Panc1 (cell line): ENCODE measurements around the gene KRT72. TPM values are rescaled to one million over a fixed set of nuclear protein-coding genes. Genes with fewer than 3 reads are reported as not detected.

Source experiments
- ATAC-seq: fragments of 200-7000 bp; cut with Tn5 transposase; 2 replicates; pipeline ENCODE4 v1.9.1; 2020; ENCODE audit warnings: mild to moderate bottlenecking, moderate library complexity
- BruUV-seq: library from RNA; stranded (reverse); fragments of 400-500 nt; replicated peaks from 2 replicates; lab custom pipeline; 2021; lab: Mats Ljungman, UMichigan
- CTCF ChIA-PET: fragments of 300-600 bp; sonication (Branson Sonifier 250); formaldehyde crosslinking; loops from one replicate; lab custom pipeline; 2022; ENCODE audit warnings: antibody characterized with exemption; lab: Charles Lee
- POLR2A ChIA-PET: fragments of 300-600 bp; sonication (Branson Sonifier 250); formaldehyde crosslinking; loops from one replicate; lab custom pipeline; 2022; ENCODE audit warnings: antibody characterized with exemption; lab: Charles Lee
- DNase-seq: peaks from one replicate; pipeline ENCODE4 v3.0.0-alpha.2; 2010; ENCODE audit warnings: low read depth, low spot score
- H3K27ac ChIP-seq: 2 replicates; pipeline ENCODE4 v1.5.1; 2011; ENCODE audit warnings: mild to moderate bottlenecking, low read length, inconsistent platforms
- H3K27me3 ChIP-seq: fragments of 200-500 bp; sonication (Bioruptor generic); 2 replicates; pipeline ENCODE4 v1.6.0; 2014; ENCODE audit warnings: low read length, inconsistent platforms; ENCODE audit not compliant: control insufficient read depth, insufficient read depth
- H3K36me3 ChIP-seq: fragments of 200-500 bp; sonication (Bioruptor generic); 2 replicates; pipeline ENCODE4 v1.5.1; 2014; ENCODE audit warnings: inconsistent platforms, mild to moderate bottlenecking, low read length, moderate library complexity; ENCODE audit not compliant: control insufficient read depth, insufficient read depth
- H3K4me1 ChIP-seq: 2 replicates; pipeline ENCODE4 v1.5.1; 2011; ENCODE audit warnings: inconsistent platforms, mild to moderate bottlenecking, low read length, moderate library complexity; ENCODE audit not compliant: control insufficient read depth, insufficient read depth
- H3K4me3 ChIP-seq, 2 experiments: 2 replicates each; pipeline ENCODE4 v1.5.1; 2011 to 2012; ENCODE audit warnings: low read depth in 2 of 2, low read length in 2 of 2, mild to moderate bottlenecking in 2 of 2, inconsistent platforms in 1 of 2, moderate library complexity in 1 of 2
- H3K9me3 ChIP-seq: fragments of 200-500 bp; sonication (Bioruptor generic); 2 replicates; pipeline ENCODE4 v1.5.1; 2014; ENCODE audit warnings: low read depth, mild to moderate bottlenecking, inconsistent platforms, low read length, moderate library complexity; ENCODE audit not compliant: control insufficient read depth, insufficient read depth
- POLR2AphosphoS5 ChIP-seq: IDR thresholded peaks from 2 replicates; pipeline ENCODE4 v1.6.1; 2012; ENCODE audit warnings: mild to moderate bottlenecking, low read depth, low read length, moderate library complexity
- SIN3A ChIP-seq: IDR thresholded peaks from 2 replicates; pipeline ENCODE4 v1.6.1; 2012; ENCODE audit warnings: low read depth, mild to moderate bottlenecking, low read length, moderate library complexity, borderline replicate concordance; ENCODE audit not compliant: insufficient read depth
- TCF7L2 ChIP-seq: IDR thresholded peaks from 2 replicates; pipeline ENCODE4 v1.6.1; 2011; ENCODE audit warnings: mild to moderate bottlenecking, low read depth, low read length, inconsistent platforms
- in situ Hi-C: cut with HindIII; loops from 2 replicates; pipeline ENCODE4 v1.10.0; 2016; ENCODE audit warnings: low sequenced_read_pairs, low pct_unique_long_range_greater_than_20kb
- intact Hi-C: fragments of 100-400 bp; cut with micrococcal nuclease; formaldehyde crosslinking; loops from one replicate; pipeline ENCODE4 v1.10.0; 2022; ENCODE audit not compliant: unreplicated experiment
- total RNA-seq: library from RNA; stranded (reverse); gene quantifications from one replicate; pipeline ENCODE4 v1.2.1, GENCODE V29; 2021; ENCODE audit not compliant: unreplicated experiment
- TF ChIP-seq, protein P1 (sequence below), 2 experiments: IDR thresholded peaks; 2 replicates each; pipeline ENCODE4 v1.6.1; 2011 to 2012; ENCODE audit warnings: low read depth in 2 of 2, control low read depth in 1 of 2, low read length in 1 of 2, mild to moderate bottlenecking in 1 of 2, moderate library complexity in 1 of 2; ENCODE audit not compliant: insufficient read depth in 1 of 2
- TF ChIP-seq, protein P2 (sequence below): fragments of 450-650 bp; IDR thresholded peaks from 2 replicates; pipeline ENCODE4 v1.5.1; 2017; ENCODE audit warnings: mild to moderate bottlenecking

KRT72 gene
- total RNA-seq, 1 experiment from 2014 or later: not detected

DNA sequence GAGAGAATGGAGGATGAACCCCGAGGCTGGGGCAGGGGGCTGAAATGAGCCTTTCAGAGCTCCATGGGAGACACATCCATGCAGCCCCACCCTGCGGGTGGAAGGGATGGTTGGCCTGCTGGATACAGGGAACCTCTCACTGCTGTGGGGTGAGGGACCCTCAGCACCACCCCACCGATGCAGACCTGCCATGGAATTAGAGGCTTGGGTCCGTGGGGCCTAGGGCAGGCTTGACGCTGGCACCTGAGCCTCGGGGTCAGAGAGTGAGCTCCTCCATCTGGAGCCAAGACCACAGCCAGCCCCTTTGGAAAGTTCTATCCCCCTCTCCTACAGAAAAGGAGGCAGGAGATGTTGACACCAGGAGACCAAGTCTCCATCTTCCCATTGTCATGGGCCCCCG lies 20.2 kb downstream of the KRT72 start:
- in situ Hi-C loops (no loop called here), intact Hi-C loops (loop anchor here (10.0 kb wide), 1 partner anchor 436 kb away; no protein-coding TSS in a partner anchor)
- H3K27ac ChIP-seq: no peak overlapping the region
- POLR2A ChIA-PET: no interaction called here
- no peaks in the 10 kb centered on the region for H3K9me3 ChIP-seq
- no TSS peak for BruUV-seq
- no peak for ATAC-seq
- CTCF ChIA-PET: no interaction called here
- H3K36me3 ChIP-seq: no peaks in the 10 kb centered on the region
- H3K4me1 ChIP-seq: no peaks in the 10 kb centered on the region
- H3K27me3 ChIP-seq: peaks cover 6% of the 10 kb centered on the region
- DNase-seq: no peak
- TF ChIP-seq, protein P1, sequence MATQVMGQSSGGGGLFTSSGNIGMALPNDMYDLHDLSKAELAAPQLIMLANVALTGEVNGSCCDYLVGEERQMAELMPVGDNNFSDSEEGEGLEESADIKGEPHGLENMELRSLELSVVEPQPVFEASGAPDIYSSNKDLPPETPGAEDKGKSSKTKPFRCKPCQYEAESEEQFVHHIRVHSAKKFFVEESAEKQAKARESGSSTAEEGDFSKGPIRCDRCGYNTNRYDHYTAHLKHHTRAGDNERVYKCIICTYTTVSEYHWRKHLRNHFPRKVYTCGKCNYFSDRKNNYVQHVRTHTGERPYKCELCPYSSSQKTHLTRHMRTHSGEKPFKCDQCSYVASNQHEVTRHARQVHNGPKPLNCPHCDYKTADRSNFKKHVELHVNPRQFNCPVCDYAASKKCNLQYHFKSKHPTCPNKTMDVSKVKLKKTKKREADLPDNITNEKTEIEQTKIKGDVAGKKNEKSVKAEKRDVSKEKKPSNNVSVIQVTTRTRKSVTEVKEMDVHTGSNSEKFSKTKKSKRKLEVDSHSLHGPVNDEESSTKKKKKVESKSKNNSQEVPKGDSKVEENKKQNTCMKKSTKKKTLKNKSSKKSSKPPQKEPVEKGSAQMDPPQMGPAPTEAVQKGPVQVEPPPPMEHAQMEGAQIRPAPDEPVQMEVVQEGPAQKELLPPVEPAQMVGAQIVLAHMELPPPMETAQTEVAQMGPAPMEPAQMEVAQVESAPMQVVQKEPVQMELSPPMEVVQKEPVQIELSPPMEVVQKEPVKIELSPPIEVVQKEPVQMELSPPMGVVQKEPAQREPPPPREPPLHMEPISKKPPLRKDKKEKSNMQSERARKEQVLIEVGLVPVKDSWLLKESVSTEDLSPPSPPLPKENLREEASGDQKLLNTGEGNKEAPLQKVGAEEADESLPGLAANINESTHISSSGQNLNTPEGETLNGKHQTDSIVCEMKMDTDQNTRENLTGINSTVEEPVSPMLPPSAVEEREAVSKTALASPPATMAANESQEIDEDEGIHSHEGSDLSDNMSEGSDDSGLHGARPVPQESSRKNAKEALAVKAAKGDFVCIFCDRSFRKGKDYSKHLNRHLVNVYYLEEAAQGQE (IDR thresholded peaks at IDR 0.05; ENCODE audit: insufficient read depth in 1 of 2, low read depth in 2 of 2, low read length in 1 of 2): no peak
- TF ChIP-seq POLR2AphosphoS5: no peak
- TF ChIP-seq TCF7L2: no peak
- TF ChIP-seq, protein P2, sequence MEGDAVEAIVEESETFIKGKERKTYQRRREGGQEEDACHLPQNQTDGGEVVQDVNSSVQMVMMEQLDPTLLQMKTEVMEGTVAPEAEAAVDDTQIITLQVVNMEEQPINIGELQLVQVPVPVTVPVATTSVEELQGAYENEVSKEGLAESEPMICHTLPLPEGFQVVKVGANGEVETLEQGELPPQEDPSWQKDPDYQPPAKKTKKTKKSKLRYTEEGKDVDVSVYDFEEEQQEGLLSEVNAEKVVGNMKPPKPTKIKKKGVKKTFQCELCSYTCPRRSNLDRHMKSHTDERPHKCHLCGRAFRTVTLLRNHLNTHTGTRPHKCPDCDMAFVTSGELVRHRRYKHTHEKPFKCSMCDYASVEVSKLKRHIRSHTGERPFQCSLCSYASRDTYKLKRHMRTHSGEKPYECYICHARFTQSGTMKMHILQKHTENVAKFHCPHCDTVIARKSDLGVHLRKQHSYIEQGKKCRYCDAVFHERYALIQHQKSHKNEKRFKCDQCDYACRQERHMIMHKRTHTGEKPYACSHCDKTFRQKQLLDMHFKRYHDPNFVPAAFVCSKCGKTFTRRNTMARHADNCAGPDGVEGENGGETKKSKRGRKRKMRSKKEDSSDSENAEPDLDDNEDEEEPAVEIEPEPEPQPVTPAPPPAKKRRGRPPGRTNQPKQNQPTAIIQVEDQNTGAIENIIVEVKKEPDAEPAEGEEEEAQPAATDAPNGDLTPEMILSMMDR: no peak
- no peak for TF ChIP-seq SIN3A
- H3K4me3 ChIP-seq: no peak overlapping the region

DNA sequence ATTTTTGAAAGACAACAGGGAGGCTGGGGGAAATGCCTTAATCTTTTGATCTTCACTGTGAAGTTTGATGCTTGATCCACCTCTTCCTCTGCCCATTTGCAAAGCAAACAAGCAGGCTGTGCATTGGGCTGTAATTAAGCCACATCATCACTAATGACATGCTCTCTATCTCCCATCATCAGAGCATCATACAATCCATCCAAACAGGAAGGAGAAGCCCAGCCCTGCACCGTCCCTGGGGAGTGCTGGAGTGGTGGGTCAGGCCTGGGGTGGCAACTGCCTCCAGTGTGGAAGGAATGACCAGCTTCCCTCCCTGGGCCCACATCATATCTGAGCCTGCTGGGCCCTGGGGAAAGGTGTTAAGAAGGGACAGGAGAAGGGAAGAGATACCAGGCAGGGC lies 20.8 kb downstream of the KRT72 start:
- ChIA-PET CTCF (interaction anchor here (1.0 kb wide), 1 partner anchor 200 kb away, joined by 3 read pairs; no protein-coding TSS in a partner anchor), POLR2A (no interaction called here)
- peaks cover 6% of the 10 kb centered on the region for H3K27me3 ChIP-seq
- no peak for DNase-seq
- H3K36me3 ChIP-seq: no peaks in the 10 kb centered on the region
- intact Hi-C loops: loop anchor here (10.0 kb wide), 1 partner anchor 436 kb away; no protein-coding TSS in a partner anchor
- no peaks in the 10 kb centered on the region for H3K9me3 ChIP-seq
- TF ChIP-seq TCF7L2: no peak
- TF ChIP-seq POLR2AphosphoS5: no peak
- TF ChIP-seq SIN3A: no peak
- TF ChIP-seq, protein P2: no peak
- TF ChIP-seq, protein P1 (IDR thresholded peaks at IDR 0.05; ENCODE audit: insufficient read depth in 1 of 2, low read depth in 2 of 2, low read length in 1 of 2): no peak
- in situ Hi-C loops: no loop called here
- ATAC-seq: no peak
- H3K4me3 ChIP-seq: no peak overlapping the region
- H3K27ac ChIP-seq: no peak overlapping the region
- no TSS peak for BruUV-seq
- H3K4me1 ChIP-seq: no peaks in the 10 kb centered on the region
